Fibroblast of lung (primary cell): Measurements from ENCODE around the gene IHH. TPM values are rescaled to one million over a fixed set of nuclear protein-coding genes. Genes with fewer than 3 reads are reported as not detected.

Experiments used
- DNase-seq, 2 donors: peaks; one replicate each; pipeline versions ENCODE4 v3.0.0 to v3.0.0-alpha.2; 2010; ENCODE audit warnings: low read depth in 2 of 2
- H2AFZ ChIP-seq: 2 replicates; pipeline ENCODE4 v1.5.1; 2012; ENCODE audit warnings: low read length, control low read depth, inconsistent platforms
- H3K27ac ChIP-seq: 2 replicates; pipeline ENCODE4 v1.5.1; 2011; ENCODE audit warnings: low read length, control low read depth; ENCODE audit not compliant: insufficient read depth
- H3K27me3 ChIP-seq: 2 replicates; pipeline ENCODE4 v1.5.1; 2011; ENCODE audit warnings: mild to moderate bottlenecking, low read length; ENCODE audit not compliant: control insufficient read depth, insufficient read depth
- H3K36me3 ChIP-seq: 2 replicates; pipeline ENCODE4 v1.5.1; 2011; ENCODE audit warnings: low read length; ENCODE audit not compliant: control insufficient read depth, insufficient read depth
- H3K4me1 ChIP-seq: 2 replicates; pipeline ENCODE4 v1.5.1; 2011; ENCODE audit warnings: low read length; ENCODE audit not compliant: control insufficient read depth, insufficient read depth; ENCODE audit errors: extremely low read depth
- H3K4me2 ChIP-seq: 2 replicates; pipeline ENCODE4 v1.5.1; 2011; ENCODE audit warnings: low read length, control low read depth; ENCODE audit not compliant: insufficient read depth; ENCODE audit errors: extremely low read depth
- H3K4me3 ChIP-seq, 4 experiments: fragments of 200-600 bp in 1 of 4; sonication (generic) in 1 of 4; replicated peaks in 1 of 4; 2 replicates each; pipeline ENCODE4 v1.5.1; 2011 to 2016; ENCODE audit warnings: low read length in 4 of 4, low read depth in 3 of 4, mild to moderate bottlenecking in 3 of 4, control low read depth in 2 of 4, inconsistent platforms in 1 of 4, mixed read lengths in 1 of 4; ENCODE audit not compliant: insufficient read depth in 1 of 4; ENCODE audit errors: control extremely low read depth in 1 of 4
- H3K79me2 ChIP-seq: 2 replicates; pipeline ENCODE4 v1.5.1; 2012; ENCODE audit warnings: mild to moderate bottlenecking, low read length, inconsistent platforms; ENCODE audit not compliant: control insufficient read depth, insufficient read depth
- H3K9ac ChIP-seq: 2 replicates; pipeline ENCODE4 v1.5.1; 2011; ENCODE audit warnings: mild to moderate bottlenecking, low read length, control low read depth; ENCODE audit not compliant: insufficient read depth
- H3K9me3 ChIP-seq: 2 replicates; pipeline ENCODE4 v1.5.1; 2012; ENCODE audit warnings: low read depth, low read length; ENCODE audit not compliant: control insufficient read depth, insufficient read depth
- H4K20me1 ChIP-seq: 2 replicates; pipeline ENCODE4 v1.5.1; 2011; ENCODE audit warnings: low read length; ENCODE audit not compliant: control insufficient read depth, insufficient read depth; ENCODE audit errors: extremely low read depth
- CTCF ChIP-seq, 2 donors: IDR thresholded peaks in 1 of 2; conservative IDR thresholded peaks in 1 of 2; 1 replicate in 1 of 2; 2 replicates in 1 of 2; pipeline ENCODE4 v1.5.1; 2011 to 2012; ENCODE audit warnings: low read length in 2 of 2, control low read depth in 1 of 2, inconsistent platforms in 1 of 2, low read depth in 1 of 2, mild to moderate bottlenecking in 1 of 2
- EZH2 ChIP-seq: IDR thresholded peaks from 2 replicates; pipeline ENCODE4 v1.5.1; 2012; ENCODE audit warnings: low read length, control low read depth, mild to moderate bottlenecking; ENCODE audit errors: missing control alignments
- polyA plus RNA-seq, 2 donors: library from polyadenylated mRNA; depleted of rRNA in 1 of 2; stranded (reverse) in 1 of 2; unstranded in 1 of 2; fragments of >200 nt; gene quantifications; 2 replicates each; pipeline ENCODE4 v1.2.1, GENCODE V29; 2011 to 2012; ENCODE audit warnings: missing spikeins in 1 of 2
- total RNA-seq: library from RNA; depleted of rRNA; stranded (reverse); fragments of >200 nt; gene quantifications from 2 replicates; pipeline ENCODE4 v1.2.1, GENCODE V29; 2014

The IHH gene
- total and polyA plus RNA-seq, 2 donors (not counting 1 experiment from before 2014, with no cell fraction given) = not detected

- H3K4me1 ChIP-seq = no peaks in the 10 kb centered on the region
- H3K36me3 ChIP-seq = no peaks in the 10 kb centered on the region
- H3K9ac ChIP-seq = no peak overlapping the region
- H3K4me3 ChIP-seq = no peak overlapping the region
- no peaks in the 10 kb centered on the region for H3K79me2 ChIP-seq
- DNase-seq = peak; percentile 25 to 42
- H3K27ac ChIP-seq = no peak overlapping the region
- H3K27me3 ChIP-seq = peaks cover 11% of the 10 kb centered on the region
- no peak overlapping the region for H3K4me2 ChIP-seq
- no peaks in the 10 kb centered on the region for H3K9me3 ChIP-seq
- no peaks in the 10 kb centered on the region for H4K20me1 ChIP-seq
- no peak overlapping the region for H2AFZ ChIP-seq
- TF ChIP-seq CTCF (conservative IDR thresholded peaks at IDR 0.05 in 1 of 2, IDR thresholded peaks at IDR 0.05 in 1 of 2; ENCODE audit: low read depth in 1 of 2, low read length in 2 of 2) (no peak), EZH2 (no peak)
These were observed 14.7 kb downstream of the IHH start for GRCh38 chr2:219045937-219046550.

- Histone ChIP-seq H4K20me1 (no peaks in the 10 kb centered on the region), H3K9ac (no peak overlapping the region), H2AFZ (no peak overlapping the region), H3K9me3 (no peaks in the 10 kb centered on the region), H3K79me2 (no peaks in the 10 kb centered on the region), H3K36me3 (no peaks in the 10 kb centered on the region), H3K4me2 (no peak overlapping the region), H3K27me3 (peaks cover 21% of the 10 kb centered on the region), H3K4me1 (no peaks in the 10 kb centered on the region), H3K4me3 (no peak overlapping the region), H3K27ac (no peak overlapping the region)
- no peak for DNase-seq
- TF ChIP-seq EZH2 = no peak
- no peak for TF ChIP-seq CTCF (conservative IDR thresholded peaks at IDR 0.05 in 1 of 2, IDR thresholded peaks at IDR 0.05 in 1 of 2; ENCODE audit: low read depth in 1 of 2, low read length in 2 of 2)
These were observed 18.0 kb downstream of the IHH start for GRCh38 chr2:219042750-219043149.

- H3K27me3 ChIP-seq = peaks cover 24% of the 10 kb centered on the region
These were observed 18.6 kb downstream of the IHH start for GRCh38 chr2:219042157-219042556.

More at GRCh38 chr2:219042157-219042556, 18.6 kb downstream of the IHH start:
- Histone ChIP-seq H2AFZ (no peak overlapping the region), H3K4me2 (no peak overlapping the region), H3K36me3 (no peaks in the 10 kb centered on the region), H3K9me3 (no peaks in the 10 kb centered on the region), H3K27ac (no peak overlapping the region), H3K9ac (no peak overlapping the region), H3K4me3 (no peak overlapping the region), H3K79me2 (no peaks in the 10 kb centered on the region), H3K4me1 (no peaks in the 10 kb centered on the region), H4K20me1 (no peaks in the 10 kb centered on the region)
- TF ChIP-seq CTCF (conservative IDR thresholded peaks at IDR 0.05 in 1 of 2, IDR thresholded peaks at IDR 0.05 in 1 of 2; ENCODE audit: low read depth in 1 of 2, low read length in 2 of 2) (no peak), EZH2 (no peak)
- no peak for DNase-seq
